HepG2 (cell line): ENCODE data around the gene DAB2IP. TPM values are rescaled to one million over a fixed set of nuclear protein-coding genes. Genes with fewer than 3 reads are reported as not detected.

Source experiments
- ETV6 ChIP-seq: sonication (generic); formaldehyde crosslinking; conservative IDR thresholded peaks from 2 replicates; pipeline ENCODE4 v1.4.0; 2020; ENCODE audit warnings: missing genetic modification reagents
- FOXA1 ChIP-seq, 2 experiments: fragments of 450-650 bp in 1 of 2; sonication (generic) in 1 of 2; formaldehyde crosslinking in 1 of 2; IDR thresholded peaks; 2 replicates each; pipeline versions ENCODE4 v1.4.0 to v1.6.1; 2016 to 2020; ENCODE audit warnings: missing genetic modification reagents in 1 of 2
- GATAD1 ChIP-seq: IDR thresholded peaks from 2 replicates; pipeline ENCODE4 v1.6.1; 2016; ENCODE audit warnings: missing genetic modification reagents, missing compliant biosample characterization
- GFI1 ChIP-seq: sonication (generic); formaldehyde crosslinking; IDR thresholded peaks from 2 replicates; pipeline ENCODE4 v1.5.0; 2020; ENCODE audit warnings: missing genetic modification reagents, mild to moderate bottlenecking, borderline replicate concordance
- IKZF4 ChIP-seq: sonication (generic); formaldehyde crosslinking; IDR thresholded peaks from 2 replicates; pipeline ENCODE4 v1.5.1; 2020; ENCODE audit warnings: borderline replicate concordance, mild to moderate bottlenecking, low read depth, missing genetic modification reagents; ENCODE audit errors: not compliant biosample characterization
- KDM6A ChIP-seq: IDR thresholded peaks from 2 replicates; pipeline ENCODE4 v1.6.1; 2016; ENCODE audit warnings: low read depth
- NR2F1 ChIP-seq, 2 experiments: fragments of 450-650 bp in 1 of 2; formaldehyde crosslinking in 1 of 2; IDR thresholded peaks; 2 replicates each; pipeline versions ENCODE4 v1.5.0 to v1.6.1; 2016 to 2020; ENCODE audit warnings: mild to moderate bottlenecking in 1 of 2, missing compliant biosample characterization in 1 of 2, missing genetic modification reagents in 1 of 2, moderate library complexity in 1 of 2
- NR2F2 ChIP-seq: IDR thresholded peaks from 2 replicates; pipeline ENCODE4 v1.6.1; 2012; ENCODE audit warnings: low read depth, inconsistent platforms, borderline replicate concordance
- SNAI1 ChIP-seq: sonication (generic); formaldehyde crosslinking; IDR thresholded peaks from 2 replicates; pipeline ENCODE4 v1.5.0; 2020; ENCODE audit warnings: mild to moderate bottlenecking, missing genetic modification reagents, borderline replicate concordance
- TOE1 ChIP-seq: sonication (generic); formaldehyde crosslinking; IDR thresholded peaks from 2 replicates; pipeline ENCODE4 v1.4.0; 2020; ENCODE audit warnings: mild to moderate bottlenecking, missing genetic modification reagents
- XRCC5 ChIP-seq: fragments of 200-400 bp; formaldehyde crosslinking; optimal IDR thresholded peaks from 2 replicates; pipeline ENCODE3; 2017; ENCODE audit warnings: mild to moderate bottlenecking, low read length
- ZNF121 ChIP-seq: sonication (generic); formaldehyde crosslinking; IDR thresholded peaks from 2 replicates; pipeline ENCODE4 v1.5.0; 2020; ENCODE audit warnings: mild to moderate bottlenecking, missing genetic modification reagents
- ZNF20 ChIP-seq: sonication (generic); formaldehyde crosslinking; IDR thresholded peaks from 2 replicates; pipeline ENCODE4 v1.4.0; 2020; ENCODE audit warnings: mild to moderate bottlenecking, moderate library complexity, missing genetic modification reagents
- ZNF614 ChIP-seq: IDR thresholded peaks from 2 replicates; pipeline ENCODE4 v1.6.1; 2018; ENCODE audit warnings: missing biosample characterization, missing genetic modification reagents, inconsistent platforms, borderline replicate concordance
- ZNF660 ChIP-seq: sonication (generic); formaldehyde crosslinking; IDR thresholded peaks from 2 replicates; pipeline ENCODE4 v1.5.1; 2020; ENCODE audit warnings: mild to moderate bottlenecking, low read depth, missing genetic modification reagents, borderline replicate concordance
- polyA plus RNA-seq, 8 experiments: library from polyadenylated mRNA; depleted of rRNA in 3 of 8; stranded (reverse) in 7 of 8; unstranded in 1 of 8; fragments of >200 nt; fragmentation: Illumina TruSeq in 4 of 8; extraction: Trizol in 4 of 8; gene quantifications; 2 replicates each; pipeline versions ENCODE4 v1.2.1 to v1.2.3, GENCODE V29; 2011 to 2016; ENCODE audit warnings: low read depth in 4 of 8, missing spikeins in 1 of 8, mixed read lengths in 1 of 8; ENCODE audit not compliant: insufficient read depth in 1 of 8
- total RNA-seq, 5 experiments: library from RNA; depleted of rRNA; stranded (reverse); fragments of >200 nt; fragmentation: Illumina TruSeq; extraction: Trizol; gene quantifications; 2 replicates each; pipeline ENCODE4 v1.2.3, GENCODE V29; 2016; ENCODE audit warnings: low read depth in 1 of 5
- TF ChIP-seq, protein P1 (sequence below): sonication (generic); formaldehyde crosslinking; IDR thresholded peaks from 2 replicates; pipeline ENCODE4 v1.5.1; 2020; ENCODE audit warnings: mild to moderate bottlenecking, missing genetic modification reagents, moderate library complexity
- TF ChIP-seq, protein P2 (sequence below): sonication (generic); formaldehyde crosslinking; IDR thresholded peaks from 2 replicates; pipeline ENCODE4 v1.4.0; 2020; ENCODE audit warnings: missing genetic modification reagents
- TF ChIP-seq, protein P3 (sequence below): sonication (generic); formaldehyde crosslinking; IDR thresholded peaks from 2 replicates; pipeline ENCODE4 v1.4.0; 2020; ENCODE audit warnings: missing genetic modification reagents, borderline replicate concordance
- TF ChIP-seq, protein P4 (sequence below): IDR thresholded peaks from 2 replicates; pipeline ENCODE4 v1.6.1; 2016; ENCODE audit warnings: mild to moderate bottlenecking, missing biosample characterization, missing genetic modification reagents

Gene DAB2IP
- total and polyA plus RNA-seq, 2 of the 13 experiments (the other 11 are each of a cell fraction or from before 2014, with no cell fraction given): 25.3 to 37.9 TPM

DNA sequence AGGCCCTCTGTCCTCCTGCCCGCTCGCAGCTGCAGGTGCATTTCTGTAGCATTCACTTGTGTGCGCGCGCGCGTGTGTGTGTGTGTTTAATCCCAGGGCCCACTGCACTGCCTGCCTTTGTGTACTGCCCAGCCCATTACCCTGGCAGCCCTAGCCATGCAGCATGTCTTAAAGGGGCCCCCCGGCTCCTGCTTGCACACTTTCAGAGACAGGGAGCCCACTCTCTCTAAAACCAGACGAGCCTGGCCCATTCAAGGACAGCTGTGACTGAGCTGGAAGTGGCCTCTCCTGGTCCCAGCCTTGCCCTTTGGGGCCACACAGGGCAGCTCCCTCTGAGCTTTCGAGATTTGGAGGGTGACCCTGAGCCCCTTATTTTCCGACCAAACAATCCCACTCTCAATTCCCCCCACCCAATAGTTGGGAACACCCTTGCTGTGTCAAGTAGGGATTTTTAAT, 98.9 kb downstream of the DAB2IP start (continued):
- TF ChIP-seq, protein P1, sequence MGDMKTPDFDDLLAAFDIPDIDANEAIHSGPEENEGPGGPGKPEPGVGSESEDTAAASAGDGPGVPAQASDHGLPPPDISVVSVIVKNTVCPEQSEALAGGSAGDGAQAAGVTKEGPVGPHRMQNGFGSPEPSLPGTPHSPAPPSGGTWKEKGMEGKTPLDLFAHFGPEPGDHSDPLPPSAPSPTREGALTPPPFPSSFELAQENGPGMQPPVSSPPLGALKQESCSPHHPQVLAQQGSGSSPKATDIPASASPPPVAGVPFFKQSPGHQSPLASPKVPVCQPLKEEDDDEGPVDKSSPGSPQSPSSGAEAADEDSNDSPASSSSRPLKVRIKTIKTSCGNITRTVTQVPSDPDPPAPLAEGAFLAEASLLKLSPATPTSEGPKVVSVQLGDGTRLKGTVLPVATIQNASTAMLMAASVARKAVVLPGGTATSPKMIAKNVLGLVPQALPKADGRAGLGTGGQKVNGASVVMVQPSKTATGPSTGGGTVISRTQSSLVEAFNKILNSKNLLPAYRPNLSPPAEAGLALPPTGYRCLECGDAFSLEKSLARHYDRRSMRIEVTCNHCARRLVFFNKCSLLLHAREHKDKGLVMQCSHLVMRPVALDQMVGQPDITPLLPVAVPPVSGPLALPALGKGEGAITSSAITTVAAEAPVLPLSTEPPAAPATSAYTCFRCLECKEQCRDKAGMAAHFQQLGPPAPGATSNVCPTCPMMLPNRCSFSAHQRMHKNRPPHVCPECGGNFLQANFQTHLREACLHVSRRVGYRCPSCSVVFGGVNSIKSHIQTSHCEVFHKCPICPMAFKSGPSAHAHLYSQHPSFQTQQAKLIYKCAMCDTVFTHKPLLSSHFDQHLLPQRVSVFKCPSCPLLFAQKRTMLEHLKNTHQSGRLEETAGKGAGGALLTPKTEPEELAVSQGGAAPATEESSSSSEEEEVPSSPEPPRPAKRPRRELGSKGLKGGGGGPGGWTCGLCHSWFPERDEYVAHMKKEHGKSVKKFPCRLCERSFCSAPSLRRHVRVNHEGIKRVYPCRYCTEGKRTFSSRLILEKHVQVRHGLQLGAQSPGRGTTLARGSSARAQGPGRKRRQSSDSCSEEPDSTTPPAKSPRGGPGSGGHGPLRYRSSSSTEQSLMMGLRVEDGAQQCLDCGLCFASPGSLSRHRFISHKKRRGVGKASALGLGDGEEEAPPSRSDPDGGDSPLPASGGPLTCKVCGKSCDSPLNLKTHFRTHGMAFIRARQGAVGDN (CRISPR knock-in tag): peak; percentile 74
- TF ChIP-seq NR2F2: no peak
- TF ChIP-seq ZNF660: no peak
- peak; percentile 58; the same call in 1 of the 2 replicates for TF ChIP-seq GFI1 (CRISPR knock-in tag)
- peak; percentile 40 for TF ChIP-seq XRCC5
- TF ChIP-seq, protein P2, sequence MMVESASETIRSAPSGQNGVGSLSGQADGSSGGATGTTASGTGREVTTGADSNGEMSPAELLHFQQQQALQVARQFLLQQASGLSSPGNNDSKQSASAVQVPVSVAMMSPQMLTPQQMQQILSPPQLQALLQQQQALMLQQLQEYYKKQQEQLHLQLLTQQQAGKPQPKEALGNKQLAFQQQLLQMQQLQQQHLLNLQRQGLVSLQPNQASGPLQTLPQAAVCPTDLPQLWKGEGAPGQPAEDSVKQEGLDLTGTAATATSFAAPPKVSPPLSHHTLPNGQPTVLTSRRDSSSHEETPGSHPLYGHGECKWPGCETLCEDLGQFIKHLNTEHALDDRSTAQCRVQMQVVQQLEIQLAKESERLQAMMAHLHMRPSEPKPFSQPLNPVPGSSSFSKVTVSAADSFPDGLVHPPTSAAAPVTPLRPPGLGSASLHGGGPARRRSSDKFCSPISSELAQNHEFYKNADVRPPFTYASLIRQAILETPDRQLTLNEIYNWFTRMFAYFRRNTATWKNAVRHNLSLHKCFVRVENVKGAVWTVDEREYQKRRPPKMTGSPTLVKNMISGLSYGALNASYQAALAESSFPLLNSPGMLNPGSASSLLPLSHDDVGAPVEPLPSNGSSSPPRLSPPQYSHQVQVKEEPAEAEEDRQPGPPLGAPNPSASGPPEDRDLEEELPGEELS (CRISPR knock-in tag): peak; percentile 18; the same call in 1 of the 2 replicates
- TF ChIP-seq ZNF20 (CRISPR knock-in tag): no peak
- peak; percentile 35; the same call in 1 of the 2 replicates for TF ChIP-seq TOE1 (CRISPR knock-in tag)
- TF ChIP-seq SNAI1: peak; percentile 78; the same call in 1 of the 2 replicates
- peak; percentile 16; the same call in 1 of the 2 replicates for TF ChIP-seq ETV6 (CRISPR knock-in tag)
- TF ChIP-seq NR2F1 (CRISPR knock-in tag; IDR thresholded peaks at IDR 0.05): peak in 1 of 2 experiments; percentile 54; a peak in 2 of 4 replicates
- TF ChIP-seq IKZF4 (CRISPR knock-in tag): no peak
- TF ChIP-seq KDM6A (CRISPR knock-in tag): peak; percentile 47; the same call in 1 of the 2 replicates
- peak; percentile 99 for TF ChIP-seq ZNF121
- TF ChIP-seq FOXA1 (IDR thresholded peaks at IDR 0.05): no peak
- TF ChIP-seq FOXA1 (CRISPR knock-in tag; IDR thresholded peaks at IDR 0.05): peak; percentile 57
- TF ChIP-seq, protein P3, sequence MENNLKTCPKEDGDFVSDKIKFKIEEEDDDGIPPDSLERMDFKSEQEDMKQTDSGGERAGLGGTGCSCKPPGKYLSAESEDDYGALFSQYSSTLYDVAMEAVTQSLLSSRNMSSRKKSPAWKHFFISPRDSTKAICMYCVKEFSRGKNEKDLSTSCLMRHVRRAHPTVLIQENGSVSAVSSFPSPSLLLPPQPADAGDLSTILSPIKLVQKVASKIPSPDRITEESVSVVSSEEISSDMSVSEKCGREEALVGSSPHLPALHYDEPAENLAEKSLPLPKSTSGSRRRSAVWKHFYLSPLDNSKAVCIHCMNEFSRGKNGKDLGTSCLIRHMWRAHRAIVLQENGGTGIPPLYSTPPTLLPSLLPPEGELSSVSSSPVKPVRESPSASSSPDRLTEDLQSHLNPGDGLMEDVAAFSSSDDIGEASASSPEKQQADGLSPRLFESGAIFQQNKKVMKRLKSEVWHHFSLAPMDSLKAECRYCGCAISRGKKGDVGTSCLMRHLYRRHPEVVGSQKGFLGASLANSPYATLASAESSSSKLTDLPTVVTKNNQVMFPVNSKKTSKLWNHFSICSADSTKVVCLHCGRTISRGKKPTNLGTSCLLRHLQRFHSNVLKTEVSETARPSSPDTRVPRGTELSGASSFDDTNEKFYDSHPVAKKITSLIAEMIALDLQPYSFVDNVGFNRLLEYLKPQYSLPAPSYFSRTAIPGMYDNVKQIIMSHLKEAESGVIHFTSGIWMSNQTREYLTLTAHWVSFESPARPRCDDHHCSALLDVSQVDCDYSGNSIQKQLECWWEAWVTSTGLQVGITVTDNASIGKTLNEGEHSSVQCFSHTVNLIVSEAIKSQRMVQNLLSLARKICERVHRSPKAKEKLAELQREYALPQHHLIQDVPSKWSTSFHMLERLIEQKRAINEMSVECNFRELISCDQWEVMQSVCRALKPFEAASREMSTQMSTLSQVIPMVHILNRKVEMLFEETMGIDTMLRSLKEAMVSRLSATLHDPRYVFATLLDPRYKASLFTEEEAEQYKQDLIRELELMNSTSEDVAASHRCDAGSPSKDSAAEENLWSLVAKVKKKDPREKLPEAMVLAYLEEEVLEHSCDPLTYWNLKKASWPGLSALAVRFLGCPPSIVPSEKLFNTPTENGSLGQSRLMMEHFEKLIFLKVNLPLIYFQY (CRISPR knock-in tag): peak; percentile 67; the same call in 1 of the 2 replicates
- TF ChIP-seq GATAD1 (CRISPR knock-in tag): peak; percentile 23; the same call in 1 of the 2 replicates
- TF ChIP-seq, protein P4, sequence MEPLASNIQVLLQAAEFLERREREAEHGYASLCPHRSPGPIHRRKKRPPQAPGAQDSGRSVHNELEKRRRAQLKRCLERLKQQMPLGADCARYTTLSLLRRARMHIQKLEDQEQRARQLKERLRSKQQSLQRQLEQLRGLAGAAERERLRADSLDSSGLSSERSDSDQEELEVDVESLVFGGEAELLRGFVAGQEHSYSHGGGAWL (CRISPR knock-in tag): no peak
- 0 out of 2 replicates have a peak, but pooled peaks have one; percentile 21 for TF ChIP-seq ZNF614 (CRISPR knock-in tag)
